HepG2 (cell line): ENCODE measurements around the gene CD300C.

ENCODE experiments used
- CREM ChIP-seq, 2 experiments: sonication (generic) in 1 of 2; formaldehyde crosslinking in 1 of 2; IDR thresholded peaks; 2 replicates each; pipeline versions ENCODE4 v1.4.0 to v1.6.1; 2016 to 2020; ENCODE audit warnings: antibody characterized with exemption in 1 of 2, mild to moderate bottlenecking in 1 of 2, missing genetic modification reagents in 1 of 2
- CSRNP1 ChIP-seq: sonication (generic); formaldehyde crosslinking; IDR thresholded peaks from 2 replicates; pipeline ENCODE4 v1.8.1; 2023; ENCODE audit warnings: mild to moderate bottlenecking, missing genetic modification reagents
- CTCF ChIP-seq: sonication (generic); formaldehyde crosslinking; IDR thresholded peaks from 2 replicates; pipeline ENCODE4 v1.5.0; 2020; ENCODE audit warnings: mild to moderate bottlenecking, missing genetic modification reagents, moderate library complexity
- EZH2 ChIP-seq: conservative IDR thresholded peaks from 2 replicates; pipeline ENCODE4 v1.6.1; 2012; ENCODE audit warnings: mild to moderate bottlenecking, low read depth, low read length, moderate library complexity
- FOXA1 ChIP-seq, 2 experiments: fragments of 450-650 bp in 1 of 2; sonication (generic) in 1 of 2; formaldehyde crosslinking in 1 of 2; IDR thresholded peaks; 2 replicates each; pipeline versions ENCODE4 v1.4.0 to v1.6.1; 2016 to 2020; ENCODE audit warnings: missing genetic modification reagents in 1 of 2
- HIC2 ChIP-seq: sonication (generic); formaldehyde crosslinking; IDR thresholded peaks from 2 replicates; pipeline ENCODE4 v1.9.0; 2022; ENCODE audit warnings: low read depth, missing genetic modification reagents
- NBN ChIP-seq: fragments of 450-650 bp; conservative IDR thresholded peaks from 2 replicates; pipeline ENCODE4 v1.6.1; 2017
- POLR2A ChIP-seq, 2 experiments: IDR thresholded peaks; 2 replicates each; pipeline ENCODE4 v1.6.1; 2011; ENCODE audit warnings: low read depth in 2 of 2, low read length in 2 of 2, mild to moderate bottlenecking in 1 of 2, moderate library complexity in 1 of 2; ENCODE audit not compliant: insufficient read depth in 1 of 2
- ZBTB26 ChIP-seq: IDR thresholded peaks from 2 replicates; pipeline ENCODE4 v1.6.1; 2016; ENCODE audit warnings: missing compliant biosample characterization, missing genetic modification reagents, borderline replicate concordance

GRCh38 chr17:74528491-74529199, 17.3 kb downstream of the CD300C start:
- TF ChIP-seq NBN (no peak), EZH2 (no peak), CSRNP1 (CRISPR knock-in tag) (no peak), HIC2 (CRISPR knock-in tag) (no peak), CTCF (CRISPR knock-in tag) (no peak), POLR2A (IDR thresholded peaks at IDR 0.05; ENCODE audit: insufficient read depth in 1 of 2, low read depth in 2 of 2, low read length in 2 of 2) (no peak), ZBTB26 (CRISPR knock-in tag) (no peak), CREM (IDR thresholded peaks at IDR 0.05) (no peak), CREM (CRISPR knock-in tag; IDR thresholded peaks at IDR 0.05) (no peak), FOXA1 (IDR thresholded peaks at IDR 0.05) (no peak), FOXA1 (CRISPR knock-in tag; IDR thresholded peaks at IDR 0.05) (no peak)
